Raji (cell line): ENCODE results near the gene FKBP5.

Experiments
- POLR2A ChIP-seq: IDR thresholded peaks from 2 replicates; pipeline ENCODE4 v1.6.1; 2011; ENCODE audit warnings: low read depth, low read length, control low read depth; ENCODE audit not compliant: insufficient read depth

Gene FKBP5

DNA sequence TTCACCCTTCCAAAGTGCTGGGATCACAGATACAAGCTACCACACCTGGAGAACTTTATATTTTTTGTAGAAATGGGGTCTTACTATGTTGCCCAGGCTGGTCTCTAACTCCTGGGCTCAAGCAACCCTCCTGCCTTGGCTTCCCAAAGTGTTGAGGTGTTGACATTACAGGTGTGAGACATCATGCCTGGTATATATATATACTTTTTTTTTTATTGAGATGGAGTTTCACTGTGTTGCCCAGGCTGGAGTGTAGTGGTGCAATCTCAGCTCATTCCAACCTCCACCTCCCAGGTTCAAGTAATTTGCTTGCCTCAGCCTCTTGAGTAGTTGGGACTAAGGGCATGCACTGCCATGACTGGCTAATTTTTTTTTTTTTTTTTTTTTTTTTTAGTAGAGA is 5.4 kb downstream of the FKBP5 start:
- no peak for TF ChIP-seq POLR2A

DNA sequence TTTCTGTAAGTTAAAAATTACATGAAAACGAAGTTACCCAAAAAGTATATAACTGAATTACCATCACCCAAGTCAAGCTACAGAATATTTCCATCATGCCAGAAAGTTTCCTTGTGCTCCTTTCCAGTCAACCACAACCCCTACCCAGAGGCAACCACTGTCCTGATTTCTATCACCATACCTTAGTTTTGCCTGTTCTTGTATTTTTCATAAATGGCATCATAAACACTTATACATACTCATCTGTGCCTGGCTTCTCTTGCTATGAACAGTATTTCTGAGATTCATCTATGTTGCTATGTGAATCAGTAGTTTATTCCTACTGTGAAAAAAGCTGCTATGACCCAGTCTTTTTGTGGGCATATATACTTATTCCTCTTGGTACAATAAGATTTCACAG is 7.4 kb downstream of the FKBP5 start:
- no peak for TF ChIP-seq POLR2A

DNA sequence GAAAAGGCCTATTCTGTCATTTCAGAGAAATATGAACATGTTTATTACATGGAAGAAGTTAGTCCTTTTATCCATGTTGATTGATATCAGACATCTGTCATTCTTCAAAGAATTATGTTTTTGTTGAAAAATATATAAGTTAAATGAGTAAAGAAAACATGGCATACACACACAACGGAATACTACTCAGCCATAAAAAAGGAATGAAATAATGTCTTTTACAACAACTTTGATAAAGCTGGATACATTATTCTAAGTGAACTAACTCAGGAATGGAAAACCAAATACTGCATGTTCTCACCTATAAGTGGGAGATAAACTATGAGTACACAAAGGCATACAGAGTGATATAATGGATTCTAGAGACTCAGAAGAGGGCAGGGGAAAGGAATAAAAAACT is 9.3 kb downstream of the FKBP5 start:
- TF ChIP-seq POLR2A: no peak

DNA sequence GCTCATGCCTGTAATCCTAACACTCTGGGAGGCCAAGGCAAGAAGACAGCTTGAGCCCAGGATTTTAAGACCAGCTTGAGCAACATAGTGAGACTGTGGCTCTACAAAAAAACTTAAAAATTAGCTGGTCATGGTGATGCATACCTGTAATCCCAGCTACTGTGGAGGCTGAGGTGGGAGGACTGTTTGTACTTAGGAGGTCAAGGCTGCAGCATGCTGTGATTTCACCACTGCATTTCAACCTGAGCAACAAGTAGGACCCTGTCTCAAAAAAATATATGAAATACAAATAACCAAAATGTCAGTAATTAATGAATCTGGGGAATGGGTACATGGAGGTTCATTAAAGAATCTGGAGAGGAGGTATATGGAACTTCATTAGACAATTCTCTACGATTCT is 9.9 kb downstream of the FKBP5 start:
- TF ChIP-seq POLR2A: no peak

DNA sequence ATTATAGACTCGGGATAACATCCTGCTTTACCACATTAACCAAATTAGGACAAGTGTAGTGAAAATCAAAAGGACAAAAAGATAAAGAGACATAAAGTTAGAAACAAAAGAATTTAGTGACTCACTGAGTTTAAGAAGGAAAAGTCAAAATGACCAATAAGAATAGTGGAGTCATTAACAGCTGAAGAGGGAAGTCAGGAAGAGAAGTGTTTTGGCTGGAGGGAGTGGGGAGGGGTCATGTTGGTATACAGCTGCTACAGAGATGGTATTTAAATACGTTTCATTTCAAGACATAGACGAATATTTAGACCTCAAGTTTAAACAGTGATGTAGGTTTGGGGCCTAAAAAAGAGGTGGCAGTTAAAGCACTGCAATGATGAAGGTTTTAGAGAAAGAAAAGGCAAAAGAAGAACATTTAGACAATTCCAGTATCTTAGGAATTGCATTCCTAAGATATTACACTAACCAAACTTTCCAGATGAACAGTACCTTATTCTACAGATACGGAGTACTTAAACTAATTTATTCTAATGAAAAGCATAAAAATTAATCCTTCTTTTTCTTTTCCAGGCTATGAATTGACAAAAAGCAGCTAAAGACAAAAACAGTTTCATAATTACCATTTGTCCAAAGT is 10.6 kb downstream of the FKBP5 start:
- no peak for TF ChIP-seq POLR2A

DNA sequence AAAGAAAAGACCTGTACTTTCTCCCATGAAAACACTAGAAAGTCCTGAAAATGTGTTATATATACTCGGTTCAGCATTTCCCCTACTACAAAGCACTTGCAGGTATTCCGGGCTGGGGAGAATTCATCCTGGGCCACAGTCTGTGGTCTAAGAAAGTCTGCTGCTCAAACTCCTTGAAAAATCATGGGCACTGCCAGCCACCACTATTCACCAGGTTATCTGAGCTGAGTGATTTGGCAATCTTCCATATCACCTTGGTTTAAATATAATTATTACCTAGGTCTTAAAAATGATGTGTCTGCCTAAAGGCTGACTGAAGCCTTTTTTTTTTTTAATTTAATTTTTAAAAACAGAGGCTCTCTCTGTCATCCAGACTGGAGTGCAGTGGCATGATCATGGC is 11.3 kb downstream of the FKBP5 start:
- no peak for TF ChIP-seq POLR2A

DNA sequence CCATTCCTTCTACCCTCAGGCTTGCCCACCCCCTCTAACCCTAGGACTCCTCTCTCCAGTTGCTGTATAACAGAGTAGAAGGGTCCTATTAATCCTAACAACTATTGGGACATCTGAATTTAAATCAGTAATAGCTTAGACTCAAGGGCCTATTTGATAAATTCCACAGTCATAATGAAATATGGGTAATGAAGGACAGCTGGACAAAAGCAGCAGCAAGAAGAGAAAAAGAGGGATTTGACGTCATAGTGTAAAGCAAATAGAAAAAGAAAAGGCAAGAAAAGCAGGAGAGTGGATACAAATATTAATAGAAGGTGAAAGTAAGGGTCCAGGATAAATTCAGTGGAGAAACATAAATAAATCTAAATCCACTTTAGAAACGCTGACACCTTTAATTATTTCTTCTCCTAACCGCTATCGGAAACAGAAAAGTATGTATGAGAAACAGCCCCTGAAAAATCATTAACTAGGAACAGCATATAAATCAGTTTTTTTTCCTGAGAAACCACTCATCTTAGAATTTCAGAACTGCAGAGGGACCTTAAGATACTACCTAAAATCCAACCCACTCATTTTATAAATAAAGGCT is 12.8 kb downstream of the FKBP5 start:
- TF ChIP-seq POLR2A: no peak

DNA sequence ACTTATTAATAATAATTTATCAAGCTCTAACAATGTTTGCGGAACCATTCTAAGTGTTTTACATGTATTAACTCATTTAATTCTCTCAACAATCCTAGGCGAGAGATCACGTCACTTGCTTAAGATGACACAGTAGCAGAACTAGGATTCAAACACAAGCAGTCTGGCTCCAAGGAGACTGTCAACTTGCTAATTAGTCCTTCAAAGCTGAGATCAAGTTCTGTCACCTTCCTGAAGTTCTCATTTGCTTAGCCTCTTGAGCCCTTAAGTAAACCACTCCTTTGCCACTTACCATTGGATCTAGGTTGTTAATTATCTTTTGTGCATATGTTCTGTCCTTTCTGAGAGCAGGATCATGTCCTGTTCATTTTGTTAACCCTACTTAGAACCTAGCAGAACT is 14.1 kb downstream of the FKBP5 start:
- TF ChIP-seq POLR2A: no peak

DNA sequence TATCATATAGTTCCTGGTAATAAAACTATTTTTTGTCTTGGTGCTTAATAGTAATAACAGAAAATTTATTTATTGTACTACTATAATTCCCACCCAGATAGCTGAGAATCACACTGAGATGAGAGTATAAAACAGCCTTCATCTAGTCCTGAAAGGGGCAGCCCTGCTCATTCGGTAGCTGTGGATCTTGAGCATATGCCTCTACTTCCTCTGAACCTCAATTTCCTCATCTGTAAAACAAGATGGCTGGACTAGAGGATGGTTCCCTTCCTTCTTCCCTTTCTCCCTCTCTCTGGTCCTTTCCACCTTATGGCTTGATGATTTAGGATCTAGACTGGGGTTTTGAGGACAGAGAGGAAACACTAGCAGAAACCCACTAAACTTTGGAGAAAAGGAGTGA is 15.0 kb downstream of the FKBP5 start:
- no peak for TF ChIP-seq POLR2A

DNA sequence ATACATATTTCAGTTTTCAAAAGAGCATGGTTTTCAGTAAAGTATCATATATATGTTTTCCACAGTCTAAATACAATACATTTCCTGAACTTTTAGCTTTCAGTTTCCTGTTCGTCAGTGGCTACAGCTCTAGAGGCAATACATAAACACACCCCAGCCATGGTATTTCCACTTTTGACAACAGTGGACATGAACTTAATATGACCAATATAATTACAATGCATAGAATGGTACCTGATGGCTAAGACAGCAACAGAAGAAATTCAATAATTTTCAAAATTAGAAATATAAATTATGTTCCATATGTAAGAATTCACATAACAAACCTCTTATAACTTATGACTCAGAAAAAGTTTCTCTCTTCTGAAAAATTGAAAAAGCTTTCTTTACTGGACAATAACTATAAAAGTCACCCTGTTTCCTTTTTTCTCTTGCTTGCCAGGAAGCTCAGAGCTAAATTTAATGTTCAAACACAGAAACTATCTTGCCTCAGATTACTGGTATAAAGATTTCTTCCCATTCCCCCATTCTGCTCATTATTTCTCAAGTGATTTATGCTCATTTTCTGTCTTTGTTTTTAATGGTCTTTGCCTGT is 19.2 kb downstream of the FKBP5 start:
- TF ChIP-seq POLR2A: no peak

DNA sequence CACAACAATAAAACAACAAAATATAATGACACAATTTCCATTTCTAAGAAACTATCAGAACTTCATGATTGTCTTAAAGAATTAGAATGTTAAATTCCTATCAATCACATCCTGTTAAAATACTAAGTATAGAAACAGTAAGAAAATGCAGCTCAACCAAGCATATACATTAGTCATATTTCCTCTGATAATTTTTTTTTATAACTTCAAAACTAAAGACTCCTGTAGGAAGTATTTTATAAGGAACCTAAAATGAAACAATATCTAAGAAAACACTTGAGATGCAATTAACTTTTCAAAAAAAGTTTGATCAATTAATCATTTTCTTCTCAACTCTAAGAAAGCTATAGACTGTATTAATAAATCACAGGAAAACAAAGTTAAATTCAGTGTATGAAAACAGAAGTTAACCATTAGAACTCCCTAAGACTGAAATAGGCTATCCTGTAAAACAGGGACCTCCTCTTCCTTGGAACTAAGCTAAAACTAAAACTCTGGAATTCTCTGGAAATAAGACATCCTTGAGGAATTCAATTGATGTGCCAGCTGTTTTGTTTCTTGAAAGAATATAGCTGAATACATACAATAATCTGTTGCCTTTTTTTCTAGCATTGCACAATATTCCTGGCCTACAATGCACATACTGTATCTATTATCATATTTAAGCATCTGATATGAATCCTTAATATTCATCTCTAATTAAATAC is 19.8 kb downstream of the FKBP5 start:
- TF ChIP-seq POLR2A: no peak

DNA sequence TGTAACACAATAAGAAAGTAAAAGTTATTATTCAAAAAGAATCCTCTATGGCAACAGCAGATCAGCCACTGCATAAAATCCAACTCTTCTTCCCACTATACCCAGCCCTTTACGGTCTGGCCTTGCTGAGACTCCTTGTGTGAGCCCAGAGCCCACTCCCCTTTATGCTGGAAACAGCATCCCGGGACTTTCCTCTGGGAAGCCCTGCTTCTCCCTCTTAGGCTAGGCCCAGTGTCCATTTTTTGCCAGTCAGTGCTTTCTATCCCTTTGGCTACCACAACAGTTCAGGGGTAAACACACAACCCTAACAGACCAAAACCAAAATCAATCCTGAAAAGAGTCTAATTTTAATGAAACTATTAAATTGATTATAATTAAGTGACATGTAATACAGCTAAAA is 20.6 kb downstream of the FKBP5 start:
- no peak for TF ChIP-seq POLR2A

DNA sequence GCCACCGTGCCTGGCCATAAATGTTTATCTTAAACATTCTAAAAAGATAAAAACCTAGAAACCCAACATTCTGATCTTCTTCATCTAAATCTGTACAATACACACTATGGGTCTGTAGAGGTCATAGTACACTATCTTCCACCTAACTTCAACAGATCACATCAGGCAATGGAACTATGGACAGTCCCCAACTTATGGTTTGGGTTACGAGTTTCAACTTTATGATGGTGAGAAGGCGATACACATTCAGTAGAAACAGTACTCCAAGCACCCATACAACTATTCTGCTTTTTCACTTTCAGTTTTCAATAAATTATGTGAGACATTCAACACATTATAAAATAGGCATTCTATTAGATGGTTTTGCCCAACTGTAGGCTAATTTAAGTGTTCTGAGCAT is 23.1 kb downstream of the FKBP5 start:
- no peak for TF ChIP-seq POLR2A

DNA sequence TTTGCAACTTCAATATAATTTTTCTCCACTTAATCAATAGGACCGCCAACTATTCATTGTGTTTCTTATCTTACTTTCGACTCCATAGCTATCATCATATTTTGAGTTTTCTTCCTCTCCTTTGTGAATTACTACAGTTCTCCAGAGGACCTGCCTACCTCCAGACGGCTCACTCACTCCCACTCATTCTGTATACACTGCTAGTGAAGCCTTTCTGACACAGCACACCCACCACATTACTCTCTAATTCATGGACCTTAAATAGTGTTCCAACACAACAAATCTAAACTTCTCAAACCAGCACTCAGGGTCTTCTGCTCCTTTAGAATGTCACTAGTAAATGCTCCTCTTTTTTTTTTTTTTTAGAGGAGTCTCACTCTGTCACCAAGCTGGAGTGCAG is 23.8 kb downstream of the FKBP5 start:
- TF ChIP-seq POLR2A: no peak

DNA sequence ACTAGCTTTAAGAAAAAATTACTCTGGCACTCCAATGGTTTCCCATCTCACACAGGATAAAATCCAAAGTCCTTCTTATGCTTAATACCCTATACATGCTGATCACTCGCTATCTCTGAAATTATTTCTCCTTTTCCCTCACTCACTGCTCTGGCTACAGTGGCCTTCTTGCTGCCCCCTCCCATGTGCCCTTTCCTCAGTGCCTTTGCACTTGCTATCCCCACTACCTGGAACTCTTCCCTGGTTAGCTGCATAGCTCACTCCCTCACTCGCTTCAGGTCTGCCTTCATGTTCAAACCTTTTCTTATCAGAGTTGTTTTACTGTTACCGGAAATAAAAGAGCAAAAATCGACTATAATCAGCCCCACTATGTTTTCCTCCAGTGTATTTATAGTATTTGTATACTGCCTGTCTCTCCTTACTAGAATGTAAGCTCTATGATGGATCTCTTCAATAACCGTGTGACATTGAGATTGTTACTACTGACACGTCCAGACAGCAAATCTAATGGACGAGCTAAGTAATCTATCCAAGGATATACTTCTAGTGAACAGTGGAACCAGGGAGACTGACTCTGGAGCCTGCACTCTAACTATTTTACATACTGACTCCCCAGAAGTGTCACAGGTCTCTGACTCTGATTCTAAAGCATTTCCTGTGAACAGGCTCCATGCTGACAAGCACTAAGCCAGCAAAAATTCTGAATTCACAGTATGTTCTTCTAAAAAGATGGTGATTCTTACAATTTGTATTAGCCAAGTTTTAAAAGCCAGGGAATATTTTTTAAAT is 25.1 kb downstream of the FKBP5 start:
- no peak for TF ChIP-seq POLR2A
